SU-DHL-6 (cell line): ENCODE results near the gene COBL.

Source experiments
- CTCF ChIP-seq: fragments of 200-600 bp; sonication (generic); IDR thresholded peaks from one replicate; pipeline ENCODE4 v1.5.1; 2017; ENCODE audit warnings: antibody characterized with exemption, mild to moderate bottlenecking, low read length, moderate library complexity; ENCODE audit not compliant: insufficient read depth, poor library complexity, severe bottlenecking
- EZH2phosphoT487 ChIP-seq: fragments of 200-600 bp; sonication (generic), shearing (Covaris generic); conservative IDR thresholded peaks from 2 replicates; pipeline ENCODE4 v1.6.1; 2018; ENCODE audit warnings: mild to moderate bottlenecking, antibody characterized with exemption, low read length, moderate library complexity, mixed read lengths

- TF ChIP-seq CTCF, result no peak
- no peak for TF ChIP-seq EZH2phosphoT487
These were observed 81.8 kb downstream of the COBL start for GRCh38 chr7:51234609-51235308.
